ENCODE results near the gene OTOF. TPM values are rescaled to one million over a fixed set of nuclear protein-coding genes. Genes with fewer than 3 reads are reported as not detected.

OTOF gene
- total RNA-seq, 4 donors from 2014 or later, result 0.21 TPM; not detected in 3

DNA sequence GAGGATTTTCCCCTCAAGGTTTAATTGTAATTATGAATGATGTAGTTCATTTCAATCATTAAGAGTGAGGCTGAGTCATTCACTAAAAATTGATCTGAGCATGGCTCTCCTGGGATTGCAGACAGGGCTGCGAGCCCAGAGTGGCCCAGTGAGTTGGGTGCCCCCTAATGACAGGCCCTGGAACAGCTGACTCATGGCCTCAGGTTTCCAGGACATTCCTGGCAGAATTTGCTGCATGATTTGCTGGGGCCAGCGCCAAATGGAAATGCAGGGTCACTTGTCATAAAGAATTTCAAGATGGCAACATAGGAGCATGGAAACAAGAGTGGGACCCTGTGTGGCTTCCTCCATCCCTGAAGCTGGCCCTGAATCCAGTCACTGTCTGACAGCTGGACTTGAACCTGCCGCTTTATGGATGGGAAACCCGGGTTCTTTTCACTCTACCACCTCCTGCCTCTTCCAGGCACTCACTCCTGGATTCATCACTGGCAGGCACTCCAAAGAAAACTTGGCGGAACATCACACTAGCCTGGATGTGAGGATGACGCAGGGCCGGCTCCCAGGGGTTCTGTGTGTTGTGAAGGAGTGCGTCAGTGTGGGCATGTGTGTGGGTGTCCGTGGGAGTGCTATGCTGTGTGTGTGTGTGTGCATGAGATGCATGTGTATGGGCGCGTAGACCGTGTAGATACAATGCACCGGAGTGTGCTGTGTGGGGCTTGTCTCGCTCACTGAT, 15.2 kb downstream of the OTOF start:
- H3K27ac ChIP-seq, result no peak overlapping the region
- intact Hi-C loops (cut with DNase I; ENCODE audit: low total_unique reads), result no loop called here
- H3K27me3 ChIP-seq, result no peaks in the 10 kb centered on the region
- no peak overlapping the region for H3K4me3 ChIP-seq
- H3K9me3 ChIP-seq, result no peaks in the 10 kb centered on the region
- TF ChIP-seq, protein P1, sequence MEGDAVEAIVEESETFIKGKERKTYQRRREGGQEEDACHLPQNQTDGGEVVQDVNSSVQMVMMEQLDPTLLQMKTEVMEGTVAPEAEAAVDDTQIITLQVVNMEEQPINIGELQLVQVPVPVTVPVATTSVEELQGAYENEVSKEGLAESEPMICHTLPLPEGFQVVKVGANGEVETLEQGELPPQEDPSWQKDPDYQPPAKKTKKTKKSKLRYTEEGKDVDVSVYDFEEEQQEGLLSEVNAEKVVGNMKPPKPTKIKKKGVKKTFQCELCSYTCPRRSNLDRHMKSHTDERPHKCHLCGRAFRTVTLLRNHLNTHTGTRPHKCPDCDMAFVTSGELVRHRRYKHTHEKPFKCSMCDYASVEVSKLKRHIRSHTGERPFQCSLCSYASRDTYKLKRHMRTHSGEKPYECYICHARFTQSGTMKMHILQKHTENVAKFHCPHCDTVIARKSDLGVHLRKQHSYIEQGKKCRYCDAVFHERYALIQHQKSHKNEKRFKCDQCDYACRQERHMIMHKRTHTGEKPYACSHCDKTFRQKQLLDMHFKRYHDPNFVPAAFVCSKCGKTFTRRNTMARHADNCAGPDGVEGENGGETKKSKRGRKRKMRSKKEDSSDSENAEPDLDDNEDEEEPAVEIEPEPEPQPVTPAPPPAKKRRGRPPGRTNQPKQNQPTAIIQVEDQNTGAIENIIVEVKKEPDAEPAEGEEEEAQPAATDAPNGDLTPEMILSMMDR (IDR thresholded peaks at IDR 0.05), result no peak
- TF ChIP-seq POLR2A (IDR thresholded peaks at IDR 0.05), result no peak
- H3K36me3 ChIP-seq, result no peaks in the 10 kb centered on the region
- H3K4me1 ChIP-seq, result no peaks in the 10 kb centered on the region
- no peak for DNase-seq

- no peaks in the 10 kb centered on the region for H3K36me3 ChIP-seq
- intact Hi-C loops (cut with DNase I; ENCODE audit: low total_unique reads), result no loop called here
- H3K4me1 ChIP-seq, result no peaks in the 10 kb centered on the region
- TF ChIP-seq, protein P1 (IDR thresholded peaks at IDR 0.05), result no peak
- no peak for TF ChIP-seq POLR2A (IDR thresholded peaks at IDR 0.05)
- DNase-seq, result no peak
- no peak overlapping the region for H3K4me3 ChIP-seq
- H3K27ac ChIP-seq, result no peak overlapping the region
- H3K27me3 ChIP-seq, result no peaks in the 10 kb centered on the region
- no peaks in the 10 kb centered on the region for H3K9me3 ChIP-seq
Measured at GRCh38 chr2:26462100-26462499, 15.8 kb downstream of the OTOF start.

GRCh38 chr2:26461601-26462023, 16.3 kb downstream of the OTOF start:
- TF ChIP-seq POLR2A (IDR thresholded peaks at IDR 0.05), result no peak
- Histone ChIP-seq H3K27ac (no peak overlapping the region), H3K36me3 (no peaks in the 10 kb centered on the region), H3K4me1 (no peaks in the 10 kb centered on the region), H3K9me3 (no peaks in the 10 kb centered on the region), H3K27me3 (no peaks in the 10 kb centered on the region), H3K4me3 (no peak overlapping the region)
- intact Hi-C loops (cut with DNase I; ENCODE audit: low total_unique reads), result no loop called here
- DNase-seq, result no peak

DNA sequence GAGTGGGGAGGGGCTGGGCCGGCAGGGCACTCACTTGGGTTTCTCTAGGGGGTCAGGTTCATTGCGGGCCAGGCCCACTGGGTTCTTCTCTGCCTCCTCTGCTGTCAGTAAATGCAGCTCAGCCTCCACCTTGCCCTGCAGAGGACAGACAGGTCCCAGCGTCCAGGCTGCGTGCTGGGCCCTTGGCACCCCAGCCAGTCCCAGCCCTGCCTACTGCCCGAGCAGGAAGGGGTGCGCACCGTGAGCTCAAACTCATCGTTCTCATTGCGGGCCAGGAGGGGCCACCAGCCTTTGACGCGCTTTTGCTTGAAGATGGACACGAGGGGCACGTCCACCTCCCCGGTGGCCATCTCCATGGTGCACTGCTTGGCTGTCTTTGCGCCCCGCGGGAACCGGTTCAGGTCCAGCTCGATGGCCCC, 17.3 kb downstream of the OTOF start:
- H3K36me3 ChIP-seq, result no peaks in the 10 kb centered on the region
- no peaks in the 10 kb centered on the region for H3K9me3 ChIP-seq
- no peak for DNase-seq
- H3K4me1 ChIP-seq, result no peaks in the 10 kb centered on the region
- no peak overlapping the region for H3K27ac ChIP-seq
- H3K27me3 ChIP-seq, result no peaks in the 10 kb centered on the region
- intact Hi-C loops (cut with DNase I; ENCODE audit: low total_unique reads), result no loop called here
- no peak overlapping the region for H3K4me3 ChIP-seq
- TF ChIP-seq, protein P1 (IDR thresholded peaks at IDR 0.05), result no peak
- no peak for TF ChIP-seq POLR2A (IDR thresholded peaks at IDR 0.05)

DNA sequence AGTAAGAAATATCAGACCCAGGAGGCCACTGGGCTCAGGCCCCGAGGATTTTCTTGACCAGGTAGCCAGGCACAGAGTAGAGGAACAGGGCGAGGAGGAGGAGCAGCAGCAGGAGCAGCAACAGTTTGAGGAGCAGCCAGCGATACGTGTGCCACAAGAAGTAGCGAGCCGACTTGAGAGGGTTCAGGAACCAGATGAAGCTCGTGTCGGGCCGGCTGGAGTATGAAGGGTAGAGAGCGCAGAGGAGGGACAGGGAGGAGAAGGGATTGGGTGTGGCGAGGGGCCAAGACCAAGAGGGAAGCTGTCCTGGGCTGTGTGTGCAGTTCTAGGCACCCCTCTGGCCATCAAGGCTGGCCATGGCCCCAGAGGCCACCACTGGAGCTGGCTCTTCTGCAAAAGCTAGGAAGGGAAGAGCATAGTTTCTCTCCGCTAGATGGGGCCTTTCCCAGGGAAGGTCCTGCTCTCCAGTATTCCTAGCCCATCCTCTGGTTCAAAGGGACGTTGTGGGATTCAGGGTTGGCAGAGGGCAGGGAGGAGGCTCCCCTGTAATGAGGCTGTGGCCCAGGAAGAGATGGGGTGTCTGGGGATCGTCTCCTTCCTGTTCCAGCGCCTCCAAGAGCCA, 17.8 kb downstream of the OTOF start:
- H3K27me3 ChIP-seq, result no peaks in the 10 kb centered on the region
- TF ChIP-seq POLR2A (IDR thresholded peaks at IDR 0.05), result no peak
- TF ChIP-seq, protein P1 (IDR thresholded peaks at IDR 0.05), result no peak
- H3K27ac ChIP-seq, result no peak overlapping the region
- no peaks in the 10 kb centered on the region for H3K36me3 ChIP-seq
- no peak for DNase-seq
- H3K9me3 ChIP-seq, result no peaks in the 10 kb centered on the region
- intact Hi-C loops (cut with DNase I; ENCODE audit: low total_unique reads), result no loop called here
- H3K4me1 ChIP-seq, result no peaks in the 10 kb centered on the region
- no peak overlapping the region for H3K4me3 ChIP-seq

Measured in uterus (tissue), 4 donors.